ENCODE results near the gene FES.

DNA sequence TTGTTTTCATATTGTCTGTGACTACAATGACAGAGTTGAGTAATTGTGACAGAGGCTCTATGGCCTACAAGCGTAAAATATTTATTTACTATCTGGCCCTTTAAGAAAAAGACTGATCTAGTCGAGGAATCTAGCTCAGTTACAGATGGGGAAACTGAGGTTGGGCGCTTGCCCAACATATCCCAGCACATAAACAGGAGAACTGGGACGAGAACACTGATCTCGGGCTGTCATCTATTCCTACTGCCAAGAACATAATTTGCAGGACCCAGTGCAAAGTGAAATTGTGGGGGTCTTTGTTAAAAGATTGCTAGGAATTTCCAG lies 1.9 kb downstream of the FES start:
- TF ChIP-seq, protein P1, sequence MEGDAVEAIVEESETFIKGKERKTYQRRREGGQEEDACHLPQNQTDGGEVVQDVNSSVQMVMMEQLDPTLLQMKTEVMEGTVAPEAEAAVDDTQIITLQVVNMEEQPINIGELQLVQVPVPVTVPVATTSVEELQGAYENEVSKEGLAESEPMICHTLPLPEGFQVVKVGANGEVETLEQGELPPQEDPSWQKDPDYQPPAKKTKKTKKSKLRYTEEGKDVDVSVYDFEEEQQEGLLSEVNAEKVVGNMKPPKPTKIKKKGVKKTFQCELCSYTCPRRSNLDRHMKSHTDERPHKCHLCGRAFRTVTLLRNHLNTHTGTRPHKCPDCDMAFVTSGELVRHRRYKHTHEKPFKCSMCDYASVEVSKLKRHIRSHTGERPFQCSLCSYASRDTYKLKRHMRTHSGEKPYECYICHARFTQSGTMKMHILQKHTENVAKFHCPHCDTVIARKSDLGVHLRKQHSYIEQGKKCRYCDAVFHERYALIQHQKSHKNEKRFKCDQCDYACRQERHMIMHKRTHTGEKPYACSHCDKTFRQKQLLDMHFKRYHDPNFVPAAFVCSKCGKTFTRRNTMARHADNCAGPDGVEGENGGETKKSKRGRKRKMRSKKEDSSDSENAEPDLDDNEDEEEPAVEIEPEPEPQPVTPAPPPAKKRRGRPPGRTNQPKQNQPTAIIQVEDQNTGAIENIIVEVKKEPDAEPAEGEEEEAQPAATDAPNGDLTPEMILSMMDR (IDR thresholded peaks at IDR 0.05; ENCODE audit: low read length), result no peak
- TF ChIP-seq EZH2 (IDR thresholded peaks at IDR 0.05; ENCODE audit: borderline replicate concordance, low read length), result no peak

All from OCI-LY1 (cell line).